Ishikawa (cell line): ENCODE measurements around the gene TMPRSS11B.

ENCODE experiments used
- CEBPB ChIP-seq: IDR thresholded peaks from 2 replicates; pipeline ENCODE4 v1.6.1; 2012
- CREB1 ChIP-seq: IDR thresholded peaks from 2 replicates; pipeline ENCODE4 v1.6.1; 2012; ENCODE audit warnings: low read depth
- EGR1 ChIP-seq: IDR thresholded peaks from 2 replicates; pipeline ENCODE4 v1.6.1; 2012
- EP300 ChIP-seq: IDR thresholded peaks from 2 replicates; pipeline ENCODE4 v1.6.1; 2012; ENCODE audit warnings: borderline replicate concordance
- FOXM1 ChIP-seq: IDR thresholded peaks from 2 replicates; pipeline ENCODE4 v1.6.1; 2012; ENCODE audit warnings: low read depth, borderline replicate concordance
- MAX ChIP-seq: IDR thresholded peaks from 2 replicates; pipeline ENCODE4 v1.6.1; 2012
- NFIC ChIP-seq: IDR thresholded peaks from 2 replicates; pipeline ENCODE4 v1.6.1; 2012
- RAD21 ChIP-seq: IDR thresholded peaks from 2 replicates; pipeline ENCODE4 v1.6.1; 2012; ENCODE audit warnings: low read depth
- REST ChIP-seq: IDR thresholded peaks from 2 replicates; pipeline ENCODE4 v1.6.1; 2012; ENCODE audit warnings: low read depth, mild to moderate bottlenecking
- TAF1 ChIP-seq: IDR thresholded peaks from 2 replicates; pipeline ENCODE4 v1.6.1; 2012; ENCODE audit warnings: low read depth, mild to moderate bottlenecking
- TCF12 ChIP-seq: IDR thresholded peaks from 2 replicates; pipeline ENCODE4 v1.6.1; 2012; ENCODE audit warnings: low read depth
- TEAD4 ChIP-seq: IDR thresholded peaks from 2 replicates; pipeline ENCODE4 v1.6.1; 2012
- USF1 ChIP-seq: IDR thresholded peaks from 2 replicates; pipeline ENCODE4 v1.6.1; 2012
- YY1 ChIP-seq: IDR thresholded peaks from 2 replicates; pipeline ENCODE4 v1.6.1; 2012; ENCODE audit warnings: low read depth
- ZBTB7A ChIP-seq: IDR thresholded peaks from 2 replicates; pipeline ENCODE4 v1.6.1; 2012; ENCODE audit warnings: low read depth

TMPRSS11B gene

GRCh38 chr4:68184923-68185322 is 60.6 kb downstream of the TMPRSS11B start:
- TF ChIP-seq FOXM1 (no peak), TEAD4 (no peak), RAD21 (no peak), TAF1 (no peak), USF1 (no peak), CEBPB (no peak), REST (no peak), CREB1 (no peak), EGR1 (no peak), EP300 (no peak)

GRCh38 chr4:68183417-68183816 is 62.1 kb downstream of the TMPRSS11B start:
- TF ChIP-seq USF1 (no peak), ZBTB7A (no peak), RAD21 (no peak)

GRCh38 chr4:68182382-68182820 is 63.1 kb downstream of the TMPRSS11B start:
- no peak for TF ChIP-seq CEBPB
- no peak for TF ChIP-seq CREB1
- TF ChIP-seq FOXM1, result no peak
- no peak for TF ChIP-seq RAD21
- no peak for TF ChIP-seq MAX
- TF ChIP-seq TCF12, result no peak
- no peak for TF ChIP-seq REST
- TF ChIP-seq YY1, result no peak
- TF ChIP-seq TEAD4, result no peak
- TF ChIP-seq NFIC, result no peak
- no peak for TF ChIP-seq USF1
- TF ChIP-seq EGR1, result no peak
- TF ChIP-seq EP300, result no peak
- no peak for TF ChIP-seq TAF1

- TF ChIP-seq REST (no peak), EGR1 (no peak), ZBTB7A (no peak), RAD21 (no peak), TCF12 (no peak), TAF1 (no peak), TEAD4 (peak; percentile 74), EP300 (peak; percentile 58; the same call in 1 of the 2 replicates), USF1 (no peak), CEBPB (0 out of 2 replicates have a peak, but pooled peaks have one; percentile 5), YY1 (no peak), MAX (no peak), NFIC (no peak), FOXM1 (no peak), CREB1 (no peak)
Observed at GRCh38 chr4:68180849-68181526, 64.5 kb downstream of the TMPRSS11B start.
